ENCODE measurements around the gene DNM3.

Gene DNM3

DNA sequence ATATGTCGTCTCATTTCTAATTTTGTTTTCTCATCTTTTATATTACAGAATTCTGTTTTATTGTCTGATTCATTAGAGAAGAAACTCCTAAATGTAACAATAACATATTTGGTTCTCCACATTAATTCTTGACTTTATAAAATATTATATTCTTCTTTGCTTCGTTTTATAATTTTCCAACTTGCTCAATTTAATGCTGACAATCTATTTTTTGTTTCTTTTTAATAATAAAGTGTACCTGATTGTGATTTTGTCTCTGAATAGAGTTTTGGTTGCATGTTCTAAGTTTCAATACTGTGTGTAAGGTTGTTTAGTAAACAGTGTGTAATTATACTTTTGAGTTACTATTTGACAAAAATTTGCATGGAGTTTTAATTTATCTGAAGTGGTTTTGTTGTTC is 448.1 kb downstream of the DNM3 start:
- Histone ChIP-seq H3K9me3 (ENCODE audit: control insufficient read depth, insufficient read depth, low read depth, low read length) (no peaks in the 10 kb centered on the region), H3K4me3 (ENCODE audit: low read depth, low read length) (no peak overlapping the region), H3K27ac (ENCODE audit: extremely low read depth, low read depth, low read length) (no peak overlapping the region), H3K36me3 (ENCODE audit: control insufficient read depth in 2 of 2, insufficient read depth in 1 of 2, low read length in 2 of 2) (no peaks in the 10 kb centered on the region), H3K4me1 (ENCODE audit: control insufficient read depth, insufficient read depth, low read length) (no peaks in the 10 kb centered on the region)
- TF ChIP-seq, protein P1, sequence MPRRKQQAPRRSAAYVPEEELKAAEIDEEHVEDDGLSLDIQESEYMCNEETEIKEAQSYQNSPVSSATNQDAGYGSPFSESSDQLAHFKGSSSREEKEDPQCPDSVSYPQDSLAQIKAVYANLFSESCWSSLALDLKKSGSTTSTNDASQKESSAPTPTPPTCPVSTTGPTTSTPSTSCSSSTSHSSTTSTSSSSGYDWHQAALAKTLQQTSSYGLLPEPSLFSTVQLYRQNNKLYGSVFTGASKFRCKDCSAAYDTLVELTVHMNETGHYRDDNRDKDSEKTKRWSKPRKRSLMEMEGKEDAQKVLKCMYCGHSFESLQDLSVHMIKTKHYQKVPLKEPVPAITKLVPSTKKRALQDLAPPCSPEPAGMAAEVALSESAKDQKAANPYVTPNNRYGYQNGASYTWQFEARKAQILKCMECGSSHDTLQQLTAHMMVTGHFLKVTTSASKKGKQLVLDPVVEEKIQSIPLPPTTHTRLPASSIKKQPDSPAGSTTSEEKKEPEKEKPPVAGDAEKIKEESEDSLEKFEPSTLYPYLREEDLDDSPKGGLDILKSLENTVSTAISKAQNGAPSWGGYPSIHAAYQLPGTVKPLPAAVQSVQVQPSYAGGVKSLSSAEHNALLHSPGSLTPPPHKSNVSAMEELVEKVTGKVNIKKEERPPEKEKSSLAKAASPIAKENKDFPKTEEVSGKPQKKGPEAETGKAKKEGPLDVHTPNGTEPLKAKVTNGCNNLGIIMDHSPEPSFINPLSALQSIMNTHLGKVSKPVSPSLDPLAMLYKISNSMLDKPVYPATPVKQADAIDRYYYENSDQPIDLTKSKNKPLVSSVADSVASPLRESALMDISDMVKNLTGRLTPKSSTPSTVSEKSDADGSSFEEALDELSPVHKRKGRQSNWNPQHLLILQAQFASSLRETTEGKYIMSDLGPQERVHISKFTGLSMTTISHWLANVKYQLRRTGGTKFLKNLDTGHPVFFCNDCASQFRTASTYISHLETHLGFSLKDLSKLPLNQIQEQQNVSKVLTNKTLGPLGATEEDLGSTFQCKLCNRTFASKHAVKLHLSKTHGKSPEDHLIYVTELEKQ (tag by site-specific recombination; IDR thresholded peaks at IDR 0.05; ENCODE audit: borderline replicate concordance), result no peak
- no peak for TF ChIP-seq ZBTB20 (tag by site-specific recombination; IDR thresholded peaks at IDR 0.05)
- TF ChIP-seq ZNF350 (tag by site-specific recombination; IDR thresholded peaks at IDR 0.05), result no peak
- no peak for TF ChIP-seq ZXDB (tag by site-specific recombination; IDR thresholded peaks at IDR 0.05)
- TF ChIP-seq, protein P2, sequence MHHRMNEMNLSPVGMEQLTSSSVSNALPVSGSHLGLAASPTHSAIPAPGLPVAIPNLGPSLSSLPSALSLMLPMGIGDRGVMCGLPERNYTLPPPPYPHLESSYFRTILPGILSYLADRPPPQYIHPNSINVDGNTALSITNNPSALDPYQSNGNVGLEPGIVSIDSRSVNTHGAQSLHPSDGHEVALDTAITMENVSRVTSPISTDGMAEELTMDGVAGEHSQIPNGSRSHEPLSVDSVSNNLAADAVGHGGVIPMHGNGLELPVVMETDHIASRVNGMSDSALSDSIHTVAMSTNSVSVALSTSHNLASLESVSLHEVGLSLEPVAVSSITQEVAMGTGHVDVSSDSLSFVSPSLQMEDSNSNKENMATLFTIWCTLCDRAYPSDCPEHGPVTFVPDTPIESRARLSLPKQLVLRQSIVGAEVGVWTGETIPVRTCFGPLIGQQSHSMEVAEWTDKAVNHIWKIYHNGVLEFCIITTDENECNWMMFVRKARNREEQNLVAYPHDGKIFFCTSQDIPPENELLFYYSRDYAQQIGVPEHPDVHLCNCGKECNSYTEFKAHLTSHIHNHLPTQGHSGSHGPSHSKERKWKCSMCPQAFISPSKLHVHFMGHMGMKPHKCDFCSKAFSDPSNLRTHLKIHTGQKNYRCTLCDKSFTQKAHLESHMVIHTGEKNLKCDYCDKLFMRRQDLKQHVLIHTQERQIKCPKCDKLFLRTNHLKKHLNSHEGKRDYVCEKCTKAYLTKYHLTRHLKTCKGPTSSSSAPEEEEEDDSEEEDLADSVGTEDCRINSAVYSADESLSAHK (tag by site-specific recombination; IDR thresholded peaks at IDR 0.05), result no peak
- TF ChIP-seq, protein P3, sequence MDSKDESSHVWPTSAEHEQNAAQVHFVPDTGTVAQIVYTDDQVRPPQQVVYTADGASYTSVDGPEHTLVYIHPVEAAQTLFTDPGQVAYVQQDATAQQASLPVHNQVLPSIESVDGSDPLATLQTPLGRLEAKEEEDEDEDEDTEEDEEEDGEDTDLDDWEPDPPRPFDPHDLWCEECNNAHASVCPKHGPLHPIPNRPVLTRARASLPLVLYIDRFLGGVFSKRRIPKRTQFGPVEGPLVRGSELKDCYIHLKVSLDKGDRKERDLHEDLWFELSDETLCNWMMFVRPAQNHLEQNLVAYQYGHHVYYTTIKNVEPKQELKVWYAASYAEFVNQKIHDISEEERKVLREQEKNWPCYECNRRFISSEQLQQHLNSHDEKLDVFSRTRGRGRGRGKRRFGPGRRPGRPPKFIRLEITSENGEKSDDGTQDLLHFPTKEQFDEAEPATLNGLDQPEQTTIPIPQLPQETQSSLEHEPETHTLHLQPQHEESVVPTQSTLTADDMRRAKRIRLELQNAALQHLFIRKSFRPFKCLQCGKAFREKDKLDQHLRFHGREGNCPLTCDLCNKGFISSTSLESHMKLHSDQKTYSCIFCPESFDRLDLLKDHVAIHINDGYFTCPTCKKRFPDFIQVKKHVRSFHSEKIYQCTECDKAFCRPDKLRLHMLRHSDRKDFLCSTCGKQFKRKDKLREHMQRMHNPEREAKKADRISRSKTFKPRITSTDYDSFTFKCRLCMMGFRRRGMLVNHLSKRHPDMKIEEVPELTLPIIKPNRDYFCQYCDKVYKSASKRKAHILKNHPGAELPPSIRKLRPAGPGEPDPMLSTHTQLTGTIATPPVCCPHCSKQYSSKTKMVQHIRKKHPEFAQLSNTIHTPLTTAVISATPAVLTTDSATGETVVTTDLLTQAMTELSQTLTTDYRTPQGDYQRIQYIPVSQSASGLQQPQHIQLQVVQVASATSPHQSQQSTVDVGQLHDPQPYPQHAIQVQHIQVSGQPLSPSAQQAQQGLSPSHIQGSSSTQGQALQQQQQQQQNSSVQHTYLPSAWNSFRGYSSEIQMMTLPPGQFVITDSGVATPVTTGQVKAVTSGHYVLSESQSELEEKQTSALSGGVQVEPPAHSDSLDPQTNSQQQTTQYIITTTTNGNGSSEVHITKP (tag by site-specific recombination; IDR thresholded peaks at IDR 0.05), result no peak
- TF ChIP-seq SP2 (tag by site-specific recombination; IDR thresholded peaks at IDR 0.05), result no peak
- TF ChIP-seq ZNF423 (tag by site-specific recombination; IDR thresholded peaks at IDR 0.05), result no peak
- TF ChIP-seq ZNF202 (tag by site-specific recombination; IDR thresholded peaks at IDR 0.05; ENCODE audit: borderline replicate concordance), result no peak
- no peak for TF ChIP-seq ZNF416 (tag by site-specific recombination; IDR thresholded peaks at IDR 0.05)
- TF ChIP-seq, protein P4, sequence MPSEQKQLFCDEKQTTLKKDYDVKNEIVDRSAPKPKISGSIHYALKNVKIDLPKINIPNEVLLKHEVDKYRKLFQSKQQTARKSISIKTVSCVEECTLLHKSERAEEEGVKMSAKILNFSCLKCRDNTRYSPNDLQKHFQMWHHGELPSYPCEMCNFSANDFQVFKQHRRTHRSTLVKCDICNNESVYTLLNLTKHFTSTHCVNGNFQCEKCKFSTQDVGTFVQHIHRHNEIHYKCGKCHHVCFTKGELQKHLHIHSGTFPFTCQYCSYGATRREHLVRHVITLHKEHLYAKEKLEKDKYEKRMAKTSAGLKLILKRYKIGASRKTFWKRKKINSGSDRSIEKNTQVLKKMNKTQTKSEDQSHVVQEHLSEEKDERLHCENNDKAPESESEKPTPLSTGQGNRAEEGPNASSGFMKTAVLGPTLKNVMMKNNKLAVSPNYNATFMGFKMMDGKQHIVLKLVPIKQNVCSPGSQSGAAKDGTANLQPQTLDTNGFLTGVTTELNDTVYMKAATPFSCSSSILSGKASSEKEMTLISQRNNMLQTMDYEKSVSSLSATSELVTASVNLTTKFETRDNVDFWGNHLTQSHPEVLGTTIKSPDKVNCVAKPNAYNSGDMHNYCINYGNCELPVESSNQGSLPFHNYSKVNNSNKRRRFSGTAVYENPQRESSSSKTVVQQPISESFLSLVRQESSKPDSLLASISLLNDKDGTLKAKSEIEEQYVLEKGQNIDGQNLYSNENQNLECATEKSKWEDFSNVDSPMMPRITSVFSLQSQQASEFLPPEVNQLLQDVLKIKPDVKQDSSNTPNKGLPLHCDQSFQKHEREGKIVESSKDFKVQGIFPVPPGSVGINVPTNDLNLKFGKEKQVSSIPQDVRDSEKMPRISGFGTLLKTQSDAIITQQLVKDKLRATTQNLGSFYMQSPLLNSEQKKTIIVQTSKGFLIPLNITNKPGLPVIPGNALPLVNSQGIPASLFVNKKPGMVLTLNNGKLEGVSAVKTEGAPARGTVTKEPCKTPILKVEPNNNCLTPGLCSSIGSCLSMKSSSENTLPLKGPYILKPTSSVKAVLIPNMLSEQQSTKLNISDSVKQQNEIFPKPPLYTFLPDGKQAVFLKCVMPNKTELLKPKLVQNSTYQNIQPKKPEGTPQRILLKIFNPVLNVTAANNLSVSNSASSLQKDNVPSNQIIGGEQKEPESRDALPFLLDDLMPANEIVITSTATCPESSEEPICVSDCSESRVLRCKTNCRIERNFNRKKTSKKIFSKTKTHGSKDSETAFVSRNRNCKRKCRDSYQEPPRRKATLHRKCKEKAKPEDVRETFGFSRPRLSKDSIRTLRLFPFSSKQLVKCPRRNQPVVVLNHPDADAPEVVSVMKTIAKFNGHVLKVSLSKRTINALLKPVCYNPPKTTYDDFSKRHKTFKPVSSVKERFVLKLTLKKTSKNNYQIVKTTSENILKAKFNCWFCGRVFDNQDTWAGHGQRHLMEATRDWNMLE (tag by site-specific recombination; conservative IDR thresholded peaks at IDR 0.05; ENCODE audit: low read depth), result no peak
- TF ChIP-seq ZBTB1 (tag by site-specific recombination; IDR thresholded peaks at IDR 0.05), result no peak
- TF ChIP-seq, protein P5, sequence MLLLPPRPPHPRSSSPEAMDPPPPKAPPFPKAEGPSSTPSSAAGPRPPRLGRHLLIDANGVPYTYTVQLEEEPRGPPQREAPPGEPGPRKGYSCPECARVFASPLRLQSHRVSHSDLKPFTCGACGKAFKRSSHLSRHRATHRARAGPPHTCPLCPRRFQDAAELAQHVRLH (tag by site-specific recombination; IDR thresholded peaks at IDR 0.05), result no peak
- TF ChIP-seq BCL11A (tag by site-specific recombination; IDR thresholded peaks at IDR 0.05; ENCODE audit: low read depth), result no peak
- TF ChIP-seq ZNF654 (tag by site-specific recombination; IDR thresholded peaks at IDR 0.05; ENCODE audit: low read depth), result no peak
- CTCF ChIA-PET, result interaction anchor here (0.6 kb wide), 1 partner anchor 300 kb away, joined by 3 read pairs; no protein-coding TSS in a partner anchor
- POLR2A ChIA-PET, result no interaction called here
